Caco-2 (cell line): ENCODE measurements around the gene TTLL11. TPM values are rescaled to one million over a fixed set of nuclear protein-coding genes. Genes with fewer than 3 reads are reported as not detected.

ENCODE experiments used
- BruUV-seq: library from RNA; stranded (reverse); fragments of 400-500 nt; replicated peaks from 2 replicates; lab custom pipeline; 2021; lab: Mats Ljungman, UMichigan
- CTCF ChIA-PET: fragments of 300-600 bp; sonication (Branson Sonifier 250); formaldehyde crosslinking; loops from one replicate; lab custom pipeline; 2022; ENCODE audit warnings: antibody characterized with exemption; lab: Charles Lee
- POLR2A ChIA-PET: fragments of 300-600 bp; sonication (Branson Sonifier 250); formaldehyde crosslinking; loops from one replicate; lab custom pipeline; 2022; ENCODE audit warnings: antibody characterized with exemption; lab: Charles Lee
- DNase-seq, 2 experiments: peaks; one replicate each; pipeline versions ENCODE4 v3.0.0 to v3.0.0-alpha.2; 2020 to 2022
- H3K27me3 ChIP-seq: replicated peaks from 2 replicates; pipeline ENCODE4 v1.6.0; 2011; ENCODE audit warnings: low read length; ENCODE audit not compliant: control insufficient read depth, insufficient read depth
- H3K36me3 ChIP-seq: 2 replicates; pipeline ENCODE4 v1.5.1; 2011; ENCODE audit warnings: low read length; ENCODE audit not compliant: control insufficient read depth, insufficient read depth
- H3K4me1 ChIP-seq: fragments of 250-450 bp; sonication (Bioruptor Pico); 2 replicates; pipeline ENCODE4 v1.5.1; 2020; ENCODE audit warnings: mild to moderate bottlenecking
- H3K4me3 ChIP-seq: 2 replicates; pipeline ENCODE4 v1.5.1; 2011; ENCODE audit warnings: low read depth, mild to moderate bottlenecking, control low read depth, low read length
- H3K9me3 ChIP-seq: fragments of 250-450 bp; sonication (Bioruptor Pico); 2 replicates; pipeline ENCODE4 v1.5.1; 2020; ENCODE audit warnings: mild to moderate bottlenecking, moderate library complexity
- H3K27ac Mint-ChIP-seq: one replicate; pipeline ENCODE4 v1.8.0; 2022; ENCODE audit warnings: mixed read lengths; ENCODE audit not compliant: unreplicated experiment
- H3K27me3 Mint-ChIP-seq: one replicate; pipeline ENCODE4 v1.8.0; 2022; ENCODE audit warnings: mixed read lengths; ENCODE audit not compliant: insufficient read depth, unreplicated experiment
- H3K36me3 Mint-ChIP-seq: one replicate; pipeline ENCODE4 v1.8.0; 2022; ENCODE audit warnings: mild to moderate bottlenecking, mixed read lengths; ENCODE audit not compliant: insufficient read depth, unreplicated experiment
- H3K4me1 Mint-ChIP-seq: one replicate; pipeline ENCODE4 v1.8.0; 2022; ENCODE audit warnings: low read depth, mixed read lengths; ENCODE audit not compliant: unreplicated experiment
- H3K4me3 Mint-ChIP-seq: one replicate; pipeline ENCODE4 v1.8.0; 2022; ENCODE audit warnings: mild to moderate bottlenecking, moderate library complexity, mixed read lengths; ENCODE audit not compliant: unreplicated experiment
- H3K9me3 Mint-ChIP-seq: one replicate; pipeline ENCODE4 v1.8.0; 2022; ENCODE audit warnings: mixed read lengths; ENCODE audit not compliant: unreplicated experiment
- intact Hi-C: fragments of 100-400 bp; cut with micrococcal nuclease; formaldehyde crosslinking; loops from one replicate; pipeline ENCODE4 v1.10.0; 2022; ENCODE audit not compliant: unreplicated experiment
- total RNA-seq: library from RNA; stranded (reverse); gene quantifications from 2 replicates; pipeline ENCODE4 v1.2.3, GENCODE V29; 2022
- TF ChIP-seq, protein P1 (sequence below), 2 experiments: fragments of 200-600 bp in 1 of 2; IDR thresholded peaks; 1 replicate in 1 of 2; 2 replicates in 1 of 2; pipeline versions ENCODE4 v1.5.1 to v1.8.0; 2011 to 2022; ENCODE audit warnings: antibody characterized with exemption in 1 of 2, control low read depth in 1 of 2, inconsistent platforms in 1 of 2, low read depth in 1 of 2, low read length in 1 of 2, mild to moderate bottlenecking in 1 of 2, moderate library complexity in 1 of 2; ENCODE audit not compliant: insufficient read depth in 1 of 2, severe bottlenecking in 1 of 2, unreplicated experiment in 1 of 2

TTLL11 gene
- total RNA-seq, 1 experiment from 2014 or later, result 4.4 TPM

DNA sequence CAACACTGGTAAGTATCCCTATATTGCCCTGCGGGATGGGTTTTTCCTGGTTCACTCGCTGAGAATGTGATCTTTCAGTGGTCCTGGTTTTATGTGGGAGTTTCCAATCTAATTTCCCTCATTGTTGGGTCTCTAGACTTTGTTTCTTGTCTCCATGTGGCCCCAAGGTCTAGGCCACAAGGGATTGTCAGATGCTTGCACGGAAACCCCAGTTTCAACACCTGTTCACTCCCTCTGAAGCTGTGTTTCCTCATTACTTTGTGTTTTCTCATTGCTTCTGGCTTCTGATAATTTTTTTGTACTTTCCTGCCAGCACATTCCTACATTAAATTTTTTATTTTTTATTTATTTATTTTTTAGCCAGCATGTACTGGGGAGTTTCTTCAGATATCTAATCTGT lies 191.5 kb downstream of the TTLL11 start:
- ChIA-PET POLR2A (no interaction called here), CTCF (interaction anchor here (0.5 to 1.0 kb wide), 3 partner anchors 28 to 164 kb away, joined by 3 to 5 read pairs (median 4); no protein-coding TSS in a partner anchor)
- Mint-ChIP-seq H3K4me3 (no peak overlapping the region), H3K27me3 (peaks cover 4% of the 10 kb centered on the region), H3K4me1 (no peaks in the 10 kb centered on the region), H3K27ac (no peak overlapping the region), H3K36me3 (peaks cover 5% of the 10 kb centered on the region), H3K9me3 (peaks cover 20% of the 10 kb centered on the region)
- TF ChIP-seq, protein P1, sequence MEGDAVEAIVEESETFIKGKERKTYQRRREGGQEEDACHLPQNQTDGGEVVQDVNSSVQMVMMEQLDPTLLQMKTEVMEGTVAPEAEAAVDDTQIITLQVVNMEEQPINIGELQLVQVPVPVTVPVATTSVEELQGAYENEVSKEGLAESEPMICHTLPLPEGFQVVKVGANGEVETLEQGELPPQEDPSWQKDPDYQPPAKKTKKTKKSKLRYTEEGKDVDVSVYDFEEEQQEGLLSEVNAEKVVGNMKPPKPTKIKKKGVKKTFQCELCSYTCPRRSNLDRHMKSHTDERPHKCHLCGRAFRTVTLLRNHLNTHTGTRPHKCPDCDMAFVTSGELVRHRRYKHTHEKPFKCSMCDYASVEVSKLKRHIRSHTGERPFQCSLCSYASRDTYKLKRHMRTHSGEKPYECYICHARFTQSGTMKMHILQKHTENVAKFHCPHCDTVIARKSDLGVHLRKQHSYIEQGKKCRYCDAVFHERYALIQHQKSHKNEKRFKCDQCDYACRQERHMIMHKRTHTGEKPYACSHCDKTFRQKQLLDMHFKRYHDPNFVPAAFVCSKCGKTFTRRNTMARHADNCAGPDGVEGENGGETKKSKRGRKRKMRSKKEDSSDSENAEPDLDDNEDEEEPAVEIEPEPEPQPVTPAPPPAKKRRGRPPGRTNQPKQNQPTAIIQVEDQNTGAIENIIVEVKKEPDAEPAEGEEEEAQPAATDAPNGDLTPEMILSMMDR (IDR thresholded peaks at IDR 0.05; ENCODE audit: insufficient read depth in 1 of 2, low read depth in 1 of 2, low read length in 1 of 2, severe bottlenecking in 1 of 2, unreplicated experiment in 1 of 2), result no peak
- no peaks in the 10 kb centered on the region for H3K27me3 ChIP-seq
- peaks cover 6% of the 10 kb centered on the region; the same call in 1 of the 2 replicates for H3K4me1 ChIP-seq
- H3K9me3 ChIP-seq, result no peaks in the 10 kb centered on the region
- DNase-seq, result no peak
- no peak overlapping the region for H3K4me3 ChIP-seq
- intact Hi-C loops, result no loop called here
- no peaks in the 10 kb centered on the region for H3K36me3 ChIP-seq
- BruUV-seq, result no TSS peak

DNA sequence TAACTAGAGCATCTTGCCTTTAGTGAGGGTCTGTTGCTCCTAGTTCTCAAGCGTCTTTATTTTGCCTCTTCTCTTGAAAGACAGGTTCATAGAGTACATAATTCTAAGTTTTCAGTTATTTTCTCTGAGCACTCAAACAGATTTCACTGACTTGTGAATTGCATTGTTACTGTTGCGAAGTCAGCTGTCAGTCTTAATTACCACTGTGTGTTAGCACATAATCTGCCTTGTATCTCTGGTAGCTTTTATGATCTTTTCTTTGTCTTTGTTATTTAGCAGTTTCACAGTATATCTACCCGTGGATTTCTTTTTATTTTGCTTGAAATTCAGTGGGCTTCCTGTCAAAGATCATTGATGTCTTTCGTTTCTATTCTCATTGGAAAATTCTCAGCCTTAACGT lies 192.9 kb downstream of the TTLL11 start:
- BruUV-seq, result no TSS peak
- Histone ChIP-seq H3K27me3 (no peaks in the 10 kb centered on the region), H3K4me3 (no peak overlapping the region), H3K36me3 (no peaks in the 10 kb centered on the region), H3K9me3 (no peaks in the 10 kb centered on the region), H3K4me1 (peaks cover 6% of the 10 kb centered on the region; the same call in 1 of the 2 replicates)
- Mint-ChIP-seq H3K4me3 (no peak overlapping the region), H3K4me1 (no peaks in the 10 kb centered on the region), H3K27me3 (no peaks in the 10 kb centered on the region), H3K36me3 (peaks cover 5% of the 10 kb centered on the region), H3K9me3 (peaks cover 20% of the 10 kb centered on the region), H3K27ac (no peak overlapping the region)
- ChIA-PET CTCF (no interaction called here), POLR2A (no interaction called here)
- TF ChIP-seq, protein P1 (IDR thresholded peaks at IDR 0.05; ENCODE audit: insufficient read depth in 1 of 2, low read depth in 1 of 2, low read length in 1 of 2, severe bottlenecking in 1 of 2, unreplicated experiment in 1 of 2), result no peak
- no peak for DNase-seq
- intact Hi-C loops, result no loop called here

DNA sequence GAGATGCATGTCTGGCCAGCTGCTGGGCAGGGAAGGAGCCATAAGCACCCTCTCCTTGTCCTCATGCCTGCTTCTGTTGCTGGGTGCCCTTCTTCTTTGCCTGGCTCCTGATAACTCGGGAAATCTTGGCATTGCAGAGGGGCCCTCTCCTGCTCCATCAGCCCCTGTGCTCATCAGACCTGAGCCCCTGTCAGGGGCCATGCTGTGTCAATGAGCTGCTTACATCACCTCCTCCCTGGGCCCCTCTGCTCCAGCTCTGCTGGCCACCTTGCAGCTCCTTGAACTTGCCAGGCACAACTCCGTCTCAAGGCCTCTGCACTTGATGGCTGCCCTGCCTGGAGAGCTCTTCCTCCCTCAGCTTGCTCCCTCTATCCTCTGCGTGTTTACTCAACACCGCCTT lies 194.3 kb downstream of the TTLL11 start:
- BruUV-seq, result no TSS peak
- peaks cover 6% of the 10 kb centered on the region; the same call in 1 of the 2 replicates for H3K4me1 ChIP-seq
- peaks cover 5% of the 10 kb centered on the region for H3K36me3 Mint-ChIP-seq
- H3K4me3 ChIP-seq, result no peak overlapping the region
- no peaks in the 10 kb centered on the region for H3K27me3 ChIP-seq
- H3K36me3 ChIP-seq, result no peaks in the 10 kb centered on the region
- H3K27me3 Mint-ChIP-seq, result no peaks in the 10 kb centered on the region
- DNase-seq, result no peak
- TF ChIP-seq, protein P1 (IDR thresholded peaks at IDR 0.05; ENCODE audit: insufficient read depth in 1 of 2, low read depth in 1 of 2, low read length in 1 of 2, severe bottlenecking in 1 of 2, unreplicated experiment in 1 of 2), result no peak
- H3K4me3 Mint-ChIP-seq, result no peak overlapping the region
- no peak overlapping the region for H3K27ac Mint-ChIP-seq
- intact Hi-C loops, result no loop called here
- no peaks in the 10 kb centered on the region for H3K9me3 ChIP-seq
- H3K4me1 Mint-ChIP-seq, result no peaks in the 10 kb centered on the region
- H3K9me3 Mint-ChIP-seq, result peaks cover 20% of the 10 kb centered on the region
- CTCF ChIA-PET, result no interaction called here
- POLR2A ChIA-PET, result no interaction called here
